ENCODE results near the gene ZNF236.

DNA sequence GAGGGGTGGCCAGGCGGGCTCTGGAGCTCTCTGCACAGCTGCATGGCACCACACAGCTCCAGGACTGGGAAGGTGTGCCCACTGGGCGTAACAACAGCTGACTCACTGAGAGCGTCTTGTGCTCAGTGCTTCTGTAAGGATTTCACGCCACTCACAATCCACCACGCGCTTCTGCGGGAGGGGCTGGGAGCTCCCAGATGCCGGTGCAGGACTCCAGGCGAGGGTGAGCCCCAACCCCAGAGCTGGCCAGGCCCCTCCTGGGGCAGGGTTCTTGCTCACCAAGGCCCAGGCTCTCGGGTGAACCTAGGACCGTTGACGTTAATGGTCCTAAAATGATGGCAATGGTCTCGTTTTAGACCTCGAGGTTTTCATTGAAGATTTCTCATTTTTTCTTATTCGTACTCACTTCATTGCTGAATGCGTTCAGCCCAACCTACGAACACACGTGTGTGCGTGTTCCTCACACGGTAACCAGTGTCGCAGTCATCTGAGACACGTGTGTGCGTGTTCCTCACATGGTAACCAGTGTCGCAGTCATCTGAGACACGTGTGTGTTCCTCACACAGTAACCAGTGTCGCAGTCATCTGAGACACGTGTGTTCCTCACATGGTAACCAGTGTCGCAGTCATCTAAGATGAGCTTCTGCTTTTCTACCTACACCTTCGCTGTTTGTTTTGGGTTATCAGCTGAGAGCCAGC, 38.4 kb upstream of the ZNF236 start:
- TF ChIP-seq, protein P1, sequence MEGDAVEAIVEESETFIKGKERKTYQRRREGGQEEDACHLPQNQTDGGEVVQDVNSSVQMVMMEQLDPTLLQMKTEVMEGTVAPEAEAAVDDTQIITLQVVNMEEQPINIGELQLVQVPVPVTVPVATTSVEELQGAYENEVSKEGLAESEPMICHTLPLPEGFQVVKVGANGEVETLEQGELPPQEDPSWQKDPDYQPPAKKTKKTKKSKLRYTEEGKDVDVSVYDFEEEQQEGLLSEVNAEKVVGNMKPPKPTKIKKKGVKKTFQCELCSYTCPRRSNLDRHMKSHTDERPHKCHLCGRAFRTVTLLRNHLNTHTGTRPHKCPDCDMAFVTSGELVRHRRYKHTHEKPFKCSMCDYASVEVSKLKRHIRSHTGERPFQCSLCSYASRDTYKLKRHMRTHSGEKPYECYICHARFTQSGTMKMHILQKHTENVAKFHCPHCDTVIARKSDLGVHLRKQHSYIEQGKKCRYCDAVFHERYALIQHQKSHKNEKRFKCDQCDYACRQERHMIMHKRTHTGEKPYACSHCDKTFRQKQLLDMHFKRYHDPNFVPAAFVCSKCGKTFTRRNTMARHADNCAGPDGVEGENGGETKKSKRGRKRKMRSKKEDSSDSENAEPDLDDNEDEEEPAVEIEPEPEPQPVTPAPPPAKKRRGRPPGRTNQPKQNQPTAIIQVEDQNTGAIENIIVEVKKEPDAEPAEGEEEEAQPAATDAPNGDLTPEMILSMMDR (conservative IDR thresholded peaks at IDR 0.05; ENCODE audit: low read length), result no peak
- no peak for TF ChIP-seq EZH2phosphoT487 (IDR thresholded peaks at IDR 0.05; ENCODE audit: borderline replicate concordance, low read depth, low read length)
